HepG2 (cell line): ENCODE results near the gene RHOT2. TPM values are rescaled to one million over a fixed set of nuclear protein-coding genes. Genes with fewer than 3 reads are reported as not detected.

ENCODE experiments used
- ADNP ChIP-seq: sonication (generic); formaldehyde crosslinking; IDR thresholded peaks from 2 replicates; pipeline ENCODE4 v1.4.0; 2020; ENCODE audit warnings: missing genetic modification reagents
- CTCF ChIP-seq: sonication (generic); formaldehyde crosslinking; IDR thresholded peaks from 2 replicates; pipeline ENCODE4 v1.5.0; 2020; ENCODE audit warnings: mild to moderate bottlenecking, missing genetic modification reagents, moderate library complexity
- HMG20B ChIP-seq: conservative IDR thresholded peaks from 2 replicates; pipeline ENCODE4 v1.6.1; 2016; ENCODE audit warnings: missing genetic modification reagents, missing compliant biosample characterization
- KDM2A ChIP-seq: sonication (generic); formaldehyde crosslinking; IDR thresholded peaks from 2 replicates; pipeline ENCODE4 v1.4.0; 2020; ENCODE audit warnings: low read depth, missing genetic modification reagents, borderline replicate concordance
- KDM3A ChIP-seq: IDR thresholded peaks from 2 replicates; pipeline ENCODE4 v1.6.1; 2018; ENCODE audit warnings: low read depth, missing compliant biosample characterization
- NBN ChIP-seq: fragments of 450-650 bp; conservative IDR thresholded peaks from 2 replicates; pipeline ENCODE4 v1.6.1; 2017
- NFRKB ChIP-seq: fragments of 450-650 bp; IDR thresholded peaks from 2 replicates; pipeline ENCODE4 v1.6.1; 2017
- PATZ1 ChIP-seq: sonication (generic); formaldehyde crosslinking; IDR thresholded peaks from 2 replicates; pipeline ENCODE4 v1.4.0; 2020; ENCODE audit warnings: missing genetic modification reagents
- PHF21A ChIP-seq: sonication (generic); formaldehyde crosslinking; IDR thresholded peaks from 2 replicates; pipeline ENCODE4 v1.5.0; 2020; ENCODE audit warnings: mild to moderate bottlenecking, missing genetic modification reagents
- RCOR2 ChIP-seq: IDR thresholded peaks from 2 replicates; pipeline ENCODE4 v1.6.1; 2016; ENCODE audit warnings: missing biosample characterization, missing genetic modification reagents
- SRSF1 ChIP-seq: fragments of 200-400 bp; formaldehyde crosslinking; optimal IDR thresholded peaks from 2 replicates; pipeline ENCODE3; 2017; ENCODE audit warnings: mild to moderate bottlenecking, low read depth, low read length, moderate library complexity
- TAF15 ChIP-seq: fragments of 200-400 bp; formaldehyde crosslinking; IDR thresholded peaks from one replicate; pipeline ENCODE4 v1.6.1; 2018; ENCODE audit warnings: mild to moderate bottlenecking, low read depth, low read length; ENCODE audit not compliant: poor library complexity, severe bottlenecking
- TGIF2 ChIP-seq: IDR thresholded peaks from 2 replicates; pipeline ENCODE4 v1.6.1; 2016; ENCODE audit warnings: control low read depth, missing compliant biosample characterization
- ZNF10 ChIP-seq: sonication (generic); formaldehyde crosslinking; IDR thresholded peaks from 2 replicates; pipeline ENCODE4 v1.4.0; 2020; ENCODE audit warnings: mild to moderate bottlenecking, low read depth, missing genetic modification reagents, borderline replicate concordance
- ZNF362 ChIP-seq: sonication (generic); formaldehyde crosslinking; IDR thresholded peaks from 2 replicates; pipeline ENCODE4 v1.4.0; 2020; ENCODE audit warnings: missing genetic modification reagents, mild to moderate bottlenecking, borderline replicate concordance
- ZNF883 ChIP-seq: sonication (generic); formaldehyde crosslinking; IDR thresholded peaks from 2 replicates; pipeline ENCODE4 v1.5.1; 2020; ENCODE audit warnings: mild to moderate bottlenecking, missing genetic modification reagents; ENCODE audit errors: not compliant biosample characterization
- ZSCAN22 ChIP-seq: sonication (generic); formaldehyde crosslinking; IDR thresholded peaks from 2 replicates; pipeline ENCODE4 v1.4.0; 2020; ENCODE audit warnings: mild to moderate bottlenecking, missing genetic modification reagents
- ZSCAN25 ChIP-seq: sonication (generic); formaldehyde crosslinking; IDR thresholded peaks from 2 replicates; pipeline ENCODE4 v1.8.0; 2022; ENCODE audit warnings: mild to moderate bottlenecking, missing genetic modification reagents
- polyA plus RNA-seq, 8 experiments: library from polyadenylated mRNA; depleted of rRNA in 3 of 8; stranded (reverse) in 7 of 8; unstranded in 1 of 8; fragments of >200 nt; fragmentation: Illumina TruSeq in 4 of 8; extraction: Trizol in 4 of 8; gene quantifications; 2 replicates each; pipeline versions ENCODE4 v1.2.1 to v1.2.3, GENCODE V29; 2011 to 2016; ENCODE audit warnings: low read depth in 4 of 8, missing spikeins in 1 of 8, mixed read lengths in 1 of 8; ENCODE audit not compliant: insufficient read depth in 1 of 8
- total RNA-seq, 5 experiments: library from RNA; depleted of rRNA; stranded (reverse); fragments of >200 nt; fragmentation: Illumina TruSeq; extraction: Trizol; gene quantifications; 2 replicates each; pipeline ENCODE4 v1.2.3, GENCODE V29; 2016; ENCODE audit warnings: low read depth in 1 of 5
- TF ChIP-seq, protein P1 (sequence below): sonication (generic); formaldehyde crosslinking; IDR thresholded peaks from 2 replicates; pipeline ENCODE4 v1.4.0; 2020; ENCODE audit warnings: missing genetic modification reagents

Gene RHOT2
- total and polyA plus RNA-seq, 2 of the 13 experiments (the other 11 are each of a cell fraction or from before 2014, with no cell fraction given): 63.6 to 76.9 TPM

DNA sequence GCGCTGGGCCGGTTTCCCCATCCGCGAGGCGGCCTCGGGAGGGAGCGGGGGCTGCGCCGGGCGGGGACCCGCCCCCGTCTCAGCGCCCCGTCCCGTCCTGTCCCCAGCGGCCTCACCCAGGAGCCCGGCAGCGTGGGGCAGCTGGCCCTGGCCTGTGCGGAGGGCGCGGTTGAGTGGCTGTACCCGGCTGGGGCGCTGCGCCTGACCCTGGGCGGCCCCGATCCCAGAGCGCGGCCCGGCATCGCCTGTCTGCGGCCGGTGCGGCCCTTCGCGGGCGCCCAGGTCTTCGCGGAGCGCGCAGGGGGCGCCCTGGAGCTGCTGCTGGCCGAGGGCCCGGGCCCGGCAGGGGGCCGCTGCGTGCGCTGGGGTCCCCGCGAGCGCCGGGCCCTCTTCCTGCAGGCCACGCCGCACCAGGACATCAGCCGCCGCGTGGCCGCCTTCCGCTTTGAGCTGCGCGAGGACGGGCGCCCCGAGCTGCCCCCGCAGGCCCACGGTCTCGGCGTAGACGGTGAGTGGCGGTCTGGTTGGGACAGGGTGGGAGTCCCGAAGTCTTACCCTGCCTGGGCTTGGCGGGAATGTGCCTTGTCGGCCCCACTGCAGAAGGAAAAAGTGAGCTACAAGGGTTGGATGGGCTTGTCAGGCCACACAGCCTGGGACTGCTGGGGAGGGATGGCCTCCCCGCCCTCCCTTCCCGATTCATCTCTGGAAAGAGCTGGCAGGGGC lies 47.7 kb downstream of the RHOT2 start (continued):
- no peak for TF ChIP-seq PATZ1
- TF ChIP-seq NFRKB: no peak
- no peak for TF ChIP-seq ZNF362 (CRISPR knock-in tag)
- TF ChIP-seq ZNF10 (CRISPR knock-in tag): no peak
- TF ChIP-seq ZNF883: no peak
- peak; percentile 13 for TF ChIP-seq TAF15
- peak; percentile 34; the same call in 1 of the 2 replicates for TF ChIP-seq KDM2A
- no peak for TF ChIP-seq RCOR2
- TF ChIP-seq ZSCAN22: no peak
- TF ChIP-seq TGIF2 (CRISPR knock-in tag): 0 out of 2 replicates have a peak, but pooled peaks have one; percentile 24
- TF ChIP-seq NBN: no peak
- TF ChIP-seq ADNP (CRISPR knock-in tag): no peak
- TF ChIP-seq, protein P1, sequence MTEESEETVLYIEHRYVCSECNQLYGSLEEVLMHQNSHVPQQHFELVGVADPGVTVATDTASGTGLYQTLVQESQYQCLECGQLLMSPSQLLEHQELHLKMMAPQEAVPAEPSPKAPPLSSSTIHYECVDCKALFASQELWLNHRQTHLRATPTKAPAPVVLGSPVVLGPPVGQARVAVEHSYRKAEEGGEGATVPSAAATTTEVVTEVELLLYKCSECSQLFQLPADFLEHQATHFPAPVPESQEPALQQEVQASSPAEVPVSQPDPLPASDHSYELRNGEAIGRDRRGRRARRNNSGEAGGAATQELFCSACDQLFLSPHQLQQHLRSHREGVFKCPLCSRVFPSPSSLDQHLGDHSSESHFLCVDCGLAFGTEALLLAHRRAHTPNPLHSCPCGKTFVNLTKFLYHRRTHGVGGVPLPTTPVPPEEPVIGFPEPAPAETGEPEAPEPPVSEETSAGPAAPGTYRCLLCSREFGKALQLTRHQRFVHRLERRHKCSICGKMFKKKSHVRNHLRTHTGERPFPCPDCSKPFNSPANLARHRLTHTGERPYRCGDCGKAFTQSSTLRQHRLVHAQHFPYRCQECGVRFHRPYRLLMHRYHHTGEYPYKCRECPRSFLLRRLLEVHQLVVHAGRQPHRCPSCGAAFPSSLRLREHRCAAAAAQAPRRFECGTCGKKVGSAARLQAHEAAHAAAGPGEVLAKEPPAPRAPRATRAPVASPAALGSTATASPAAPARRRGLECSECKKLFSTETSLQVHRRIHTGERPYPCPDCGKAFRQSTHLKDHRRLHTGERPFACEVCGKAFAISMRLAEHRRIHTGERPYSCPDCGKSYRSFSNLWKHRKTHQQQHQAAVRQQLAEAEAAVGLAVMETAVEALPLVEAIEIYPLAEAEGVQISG (CRISPR knock-in tag): no peak
- no peak for TF ChIP-seq ZSCAN25
- peak; percentile 59 for TF ChIP-seq SRSF1
- peak; percentile 25; the same call in 1 of the 2 replicates for TF ChIP-seq PHF21A (CRISPR knock-in tag)
- TF ChIP-seq CTCF: peak; percentile 33; the same call in 1 of the 2 replicates
- no peak for TF ChIP-seq HMG20B (CRISPR knock-in tag)
- TF ChIP-seq KDM3A: no peak
